UCSD-AML1 (cell line): ENCODE measurements around the gene NSA2.

Experiments
- DNase-seq: peaks from one replicate; lab custom pipeline; 2025; ENCODE audit not compliant: unreplicated experiment; lab: John Stamatoyannopoulos, UW

The NSA2 gene

DNA sequence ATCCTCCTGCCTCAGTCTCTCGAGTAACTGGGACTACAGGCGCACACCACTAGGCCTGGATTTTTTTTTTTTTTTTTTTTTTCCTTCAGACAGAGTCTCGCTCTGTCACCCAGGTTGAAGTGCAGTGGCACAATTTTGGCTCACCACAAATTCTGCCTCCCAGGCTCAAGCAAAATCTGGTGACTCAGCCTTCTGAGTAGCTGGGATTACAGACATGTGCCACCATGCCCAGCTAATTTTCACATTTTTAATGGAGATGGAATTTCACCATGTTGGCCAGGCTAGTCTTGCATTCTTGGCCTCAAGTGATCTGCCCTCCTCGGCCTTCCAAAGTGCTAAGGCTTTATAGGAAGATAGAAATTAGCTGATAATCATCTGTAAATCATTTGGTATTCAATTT, 43.9 kb downstream of the NSA2 start:
- DNase-seq, result no peak

- DNase-seq, result no peak
Measured at GRCh38 chr5:74816875-74817274, 49.8 kb downstream of the NSA2 start.

DNA sequence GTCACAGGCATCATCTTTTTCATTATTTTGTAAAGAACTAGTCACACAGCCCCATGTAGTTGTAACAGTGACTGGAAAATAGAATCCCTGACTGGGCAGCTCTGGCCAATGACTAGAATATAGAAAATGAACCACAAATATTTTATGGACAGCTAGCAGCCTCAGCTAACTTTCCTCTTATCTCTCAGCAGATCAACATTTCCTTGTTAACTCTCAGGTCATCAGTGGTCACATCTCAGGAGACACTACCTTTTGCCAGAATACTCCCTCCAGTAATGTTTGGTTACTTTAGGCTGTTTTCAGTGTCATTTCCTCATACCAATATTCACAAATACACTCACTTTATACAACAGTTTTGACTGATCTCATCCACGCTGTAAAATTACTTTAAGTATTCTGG, 55.2 kb downstream of the NSA2 start:
- no peak for DNase-seq

- DNase-seq, result no peak
Measured at GRCh38 chr5:74829413-74829812, 62.4 kb downstream of the NSA2 start.
